Measurements from ENCODE around the gene TIMP1. TPM values are rescaled to one million over a fixed set of nuclear protein-coding genes. Genes with fewer than 3 reads are reported as not detected.

The TIMP1 gene
- total and polyA plus RNA-seq, 2 of the 13 experiments (the other 11 are each of a cell fraction or from before 2014, with no cell fraction given), result 12.3 to 45.8 TPM

DNA sequence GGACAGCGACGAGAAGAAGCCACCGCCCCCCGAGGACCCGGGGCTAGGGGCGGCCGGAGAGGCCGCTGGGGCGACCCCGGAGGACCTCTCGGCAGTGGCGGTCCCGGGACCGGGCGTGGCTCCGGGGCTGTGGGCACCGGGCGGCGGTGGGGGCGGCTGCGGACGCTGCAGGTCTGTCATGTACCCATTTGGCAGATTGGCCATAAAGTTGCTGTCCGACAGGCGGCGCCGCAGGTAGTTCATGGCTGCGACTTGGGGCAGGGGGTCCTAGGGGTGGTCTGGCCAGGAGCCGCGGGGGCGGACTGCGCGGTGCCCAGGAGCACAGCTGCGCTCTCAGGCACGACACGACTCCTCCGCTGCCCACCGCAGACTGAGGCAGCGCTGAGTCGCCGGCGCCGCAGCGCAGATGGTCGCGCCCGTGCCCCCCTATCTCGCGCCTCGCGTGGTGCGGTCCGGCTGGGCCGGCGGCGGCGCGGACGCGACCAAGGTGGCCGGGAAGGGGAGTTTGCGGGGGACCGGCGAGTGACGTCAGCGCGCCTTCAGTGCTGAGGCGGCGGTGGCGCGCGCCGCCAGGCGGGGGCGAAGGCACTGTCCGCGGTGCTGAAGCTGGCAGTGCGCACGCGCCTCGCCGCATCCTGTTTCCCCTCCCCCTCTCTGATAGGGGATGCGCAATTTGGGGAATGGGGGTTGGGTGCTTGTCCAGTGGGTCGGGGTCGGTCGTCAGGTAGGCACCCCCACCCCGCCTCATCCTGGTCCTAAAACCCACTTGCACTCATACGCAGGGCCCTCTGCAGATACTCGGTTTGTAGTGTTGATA is 37.5 kb downstream of the TIMP1 start, which contains the start of gene SYN1 (continued):
- TF ChIP-seq ARID4A (CRISPR knock-in tag; IDR thresholded peaks at IDR 0.05; ENCODE audit: borderline replicate concordance) (peak; percentile 52; the same call in 1 of the 2 replicates), ZBTB7B (CRISPR knock-in tag; IDR thresholded peaks at IDR 0.05) (no peak), TARDBP (CRISPR knock-in tag; IDR thresholded peaks at IDR 0.05) (0 out of 2 replicates have a peak, but pooled peaks have one; percentile 34), CBX1 (IDR thresholded peaks at IDR 0.05; ENCODE audit: low read depth) (no peak), ZNF256 (CRISPR knock-in tag; conservative IDR thresholded peaks at IDR 0.05) (0 out of 2 replicates have a peak, but pooled peaks have one; percentile 34), TOPORS (CRISPR knock-in tag; IDR thresholded peaks at IDR 0.05) (peak; percentile 87), MIER2 (CRISPR knock-in tag; IDR thresholded peaks at IDR 0.05) (peak; percentile 95), TSC22D2 (CRISPR knock-in tag; IDR thresholded peaks at IDR 0.05; ENCODE audit: borderline replicate concordance) (peak; percentile 65; the same call in 1 of the 2 replicates), TGIF2 (CRISPR knock-in tag; IDR thresholded peaks at IDR 0.05) (peak; percentile 45; the same call in 1 of the 2 replicates), KDM5B (CRISPR knock-in tag; IDR thresholded peaks at IDR 0.05; ENCODE audit: borderline replicate concordance) (peak; percentile 20; the same call in 1 of the 2 replicates), SALL1 (CRISPR knock-in tag; IDR thresholded peaks at IDR 0.05) (peak; percentile 78), ZBTB38 (CRISPR knock-in tag; IDR thresholded peaks at IDR 0.05) (peak; percentile 62; the same call in 1 of the 2 replicates), SP140L (CRISPR knock-in tag; IDR thresholded peaks at IDR 0.05; ENCODE audit: borderline replicate concordance) (no peak), CCDC6 (CRISPR knock-in tag; IDR thresholded peaks at IDR 0.05) (peak; percentile 46; the same call in 1 of the 2 replicates), ZNF83 (CRISPR knock-in tag; IDR thresholded peaks at IDR 0.05; ENCODE audit: borderline replicate concordance) (0 out of 2 replicates have a peak, but pooled peaks have one; percentile 46), ZNF441 (CRISPR knock-in tag; IDR thresholded peaks at IDR 0.05; ENCODE audit: borderline replicate concordance) (peak; percentile 49; the same call in 1 of the 2 replicates), KLF16 (CRISPR knock-in tag; IDR thresholded peaks at IDR 0.05) (peak in 1 of 2 experiments; percentile 51; a peak in 1 of 4 replicates), ZNF232 (CRISPR knock-in tag; IDR thresholded peaks at IDR 0.05; ENCODE audit: borderline replicate concordance) (0 out of 2 replicates have a peak, but pooled peaks have one; percentile 44), NONO (IDR thresholded peaks at IDR 0.05) (no peak), NONO (CRISPR knock-in tag; conservative IDR thresholded peaks at IDR 0.05) (peak; percentile 42; the same call in 1 of the 2 replicates), EHMT2 (IDR thresholded peaks at IDR 0.05; ENCODE audit: borderline replicate concordance, low read depth, low read length) (0 out of 2 replicates have a peak, but pooled peaks have one; percentile 71), ATF7-NPFF (CRISPR knock-in tag; IDR thresholded peaks at IDR 0.05; ENCODE audit: low read depth) (peak; percentile 70; the same call in 1 of the 2 replicates), ZNF160 (CRISPR knock-in tag; IDR thresholded peaks at IDR 0.05) (peak; percentile 27; the same call in 1 of the 2 replicates)
- TF ChIP-seq, protein P1, sequence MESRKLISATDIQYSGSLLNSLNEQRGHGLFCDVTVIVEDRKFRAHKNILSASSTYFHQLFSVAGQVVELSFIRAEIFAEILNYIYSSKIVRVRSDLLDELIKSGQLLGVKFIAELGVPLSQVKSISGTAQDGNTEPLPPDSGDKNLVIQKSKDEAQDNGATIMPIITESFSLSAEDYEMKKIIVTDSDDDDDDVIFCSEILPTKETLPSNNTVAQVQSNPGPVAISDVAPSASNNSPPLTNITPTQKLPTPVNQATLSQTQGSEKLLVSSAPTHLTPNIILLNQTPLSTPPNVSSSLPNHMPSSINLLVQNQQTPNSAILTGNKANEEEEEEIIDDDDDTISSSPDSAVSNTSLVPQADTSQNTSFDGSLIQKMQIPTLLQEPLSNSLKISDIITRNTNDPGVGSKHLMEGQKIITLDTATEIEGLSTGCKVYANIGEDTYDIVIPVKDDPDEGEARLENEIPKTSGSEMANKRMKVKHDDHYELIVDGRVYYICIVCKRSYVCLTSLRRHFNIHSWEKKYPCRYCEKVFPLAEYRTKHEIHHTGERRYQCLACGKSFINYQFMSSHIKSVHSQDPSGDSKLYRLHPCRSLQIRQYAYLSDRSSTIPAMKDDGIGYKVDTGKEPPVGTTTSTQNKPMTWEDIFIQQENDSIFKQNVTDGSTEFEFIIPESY (CRISPR knock-in tag; IDR thresholded peaks at IDR 0.05), result no peak

Data from HepG2 (cell line).